GM21381 (cell line): ENCODE measurements around the gene ANKRD53.
"Not testable (repeated sequence)": the region's sequence is repeated elsewhere in the genome, so short reads cannot be mapped to it uniquely, and the experiment has no call there.

Source experiments
- ATAC-seq: cut with Tn5 transposase; IDR thresholded peaks from one replicate; pipeline ENCODE4 v1.9.1; 2021; ENCODE audit warnings: mild to moderate bottlenecking, moderate library complexity; ENCODE audit not compliant: unreplicated experiment

ANKRD53 gene

GRCh38 chr2:70988151-70988550 lies 9.7 kb downstream of the ANKRD53 start:
- ATAC-seq, result no peak

- ATAC-seq, result no peak
Observed at GRCh38 chr2:70988726-70989648, 10.6 kb downstream of the ANKRD53 start.

- ATAC-seq, result no peak
Observed at GRCh38 chr2:70990216-70990615, 11.8 kb downstream of the ANKRD53 start.

GRCh38 chr2:70991142-70991541 lies 12.7 kb downstream of the ANKRD53 start:
- ATAC-seq, result no peak

GRCh38 chr2:70991742-70992141 lies 13.3 kb downstream of the ANKRD53 start:
- ATAC-seq, result no peak

- ATAC-seq, result no peak
Observed at GRCh38 chr2:70992945-70993853, 14.8 kb downstream of the ANKRD53 start.

- ATAC-seq, result peak; percentile 22
Observed at GRCh38 chr2:70994009-70994698, 15.7 kb downstream of the ANKRD53 start.

GRCh38 chr2:70994699-70995425 lies 16.4 kb downstream of the ANKRD53 start, which contains the start of gene TEX261:
TSS of gene TEX261 (minus strand) at chr2:70994873. CDS start at chr2:70994757, 116 bp downstream.
- peak; percentile 96 for ATAC-seq

- ATAC-seq, result no peak
Observed at GRCh38 chr2:70995426-70995729, 16.9 kb downstream of the ANKRD53 start.

- ATAC-seq, result not testable (repeated sequence)
Observed at GRCh38 chr2:70998885-70999284, 20.5 kb downstream of the ANKRD53 start.

GRCh38 chr2:70999362-70999761 lies 20.9 kb downstream of the ANKRD53 start:
- ATAC-seq, result no peak

GRCh38 chr2:70999931-71000330 lies 21.5 kb downstream of the ANKRD53 start:
- ATAC-seq, result not testable (repeated sequence)

- peak; percentile 95 for ATAC-seq
Observed at GRCh38 chr2:71000780-71001591, 22.6 kb downstream of the ANKRD53 start.

- no peak for ATAC-seq
Observed at GRCh38 chr2:71001592-71001927, 23.1 kb downstream of the ANKRD53 start.

GRCh38 chr2:71001981-71002570 lies 23.6 kb downstream of the ANKRD53 start:
- ATAC-seq, result no peak

- ATAC-seq, result no peak
Observed at GRCh38 chr2:71003396-71003795, 25.0 kb downstream of the ANKRD53 start.

- ATAC-seq, result no peak
Observed at GRCh38 chr2:71003966-71004755, 25.7 kb downstream of the ANKRD53 start.

- ATAC-seq, result no peak
Observed at GRCh38 chr2:71004857-71005256, 26.4 kb downstream of the ANKRD53 start.
